ENCODE data around the gene MYRFL. TPM values are rescaled to one million over a fixed set of nuclear protein-coding genes. Genes with fewer than 3 reads are reported as not detected.
A peak's percentile ranks its signal among the peaks of the same experiment; 100 is the strongest.

Gene MYRFL
- total and polyA plus RNA-seq, 2 of the 8 experiments (the other 6 are each of a cell fraction or from before 2014, with no cell fraction given), result 1.1 to 2.0 TPM

DNA sequence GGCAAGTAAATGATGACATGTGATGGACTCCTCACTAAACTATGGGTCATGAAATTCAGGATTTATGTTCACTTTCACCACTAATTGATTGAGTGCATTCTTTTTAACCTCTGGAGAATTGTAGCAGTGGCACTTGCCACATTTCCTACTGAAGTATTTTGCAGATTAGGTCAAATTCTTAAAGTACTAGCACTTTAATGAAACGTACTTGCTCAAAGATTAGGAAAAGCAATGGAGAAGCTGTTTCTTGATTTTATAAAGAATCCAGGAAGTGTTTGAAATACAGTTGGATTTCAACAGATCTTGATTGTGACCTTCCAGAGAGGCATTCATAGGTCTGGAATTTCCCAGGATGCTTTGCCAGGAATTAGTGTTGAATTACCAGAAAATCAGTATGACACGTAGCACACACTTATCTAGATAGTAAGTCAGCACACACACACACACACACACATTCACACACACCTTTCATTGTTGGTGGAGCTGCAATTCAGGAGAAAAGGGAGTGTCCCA lies 162.6 kb downstream of the MYRFL start:
- Histone ChIP-seq H2AK5ac (ENCODE audit: low read depth, low read length) (no peak overlapping the region), H3K9ac (replicated peaks in 1 of 4; ENCODE audit: extremely low read depth in 1 of 4, low read depth in 3 of 4, low read length in 3 of 4) (no peak overlapping the region), H2BK12ac (ENCODE audit: low read depth, low read length) (no peak overlapping the region), H3K79me1 (ENCODE audit: low read depth, low read length) (no peaks in the 10 kb centered on the region), H3K4me1 (replicated peaks in 1 of 4; ENCODE audit: control insufficient read depth in 3 of 4, insufficient read depth in 4 of 4, low read length in 3 of 4) (no peaks in the 10 kb centered on the region), H3K4ac (replicated peaks; ENCODE audit: insufficient read length, low read depth, low read length) (no peak overlapping the region), H3K27me3 (replicated peaks in 1 of 4; ENCODE audit: control insufficient read depth in 3 of 4, extremely low read depth in 1 of 4, insufficient read depth in 3 of 4, low read length in 3 of 4) (no peaks in the 10 kb centered on the region; a peak in 1 of 7 replicates), H2AFZ (ENCODE audit: low read length) (0 out of 2 replicates have a peak overlapping the region, but pooled peaks have one; percentile 9), H3K18ac (ENCODE audit: extremely low read depth, low read length) (no peak overlapping the region), H4K91ac (replicated peaks; ENCODE audit: insufficient read length, low read length) (no peak overlapping the region), H3K56ac (replicated peaks; ENCODE audit: insufficient read length, low read depth, low read length) (no peak overlapping the region), H3K23ac (ENCODE audit: insufficient read length) (no peak overlapping the region), H2BK15ac (ENCODE audit: low read length) (no peak overlapping the region), H3K4me3 (ENCODE audit: extremely low read depth in 1 of 4, insufficient read depth in 2 of 4, low read depth in 3 of 4, low read length in 4 of 4) (no peak overlapping the region), H4K8ac (ENCODE audit: extremely low read depth, insufficient read depth, low read length) (no peak overlapping the region), H2BK20ac (ENCODE audit: low read length) (no peak overlapping the region), H2BK5ac (ENCODE audit: low read depth, low read length) (no peak overlapping the region), H3K36me3 (ENCODE audit: control insufficient read depth in 2 of 4, insufficient read depth in 4 of 4, low read length in 3 of 4) (no peaks in the 10 kb centered on the region), H3K9me3 (ENCODE audit: insufficient read depth in 2 of 2, low read depth in 1 of 2, low read length in 1 of 2) (peaks cover 0 to 4% of the 10 kb centered on the region in 2 experiments; a peak in 1 of 4 replicates), H2BK120ac (replicated peaks; ENCODE audit: low read depth, low read length) (no peak overlapping the region), H3K4me2 (ENCODE audit: insufficient read depth in 1 of 2, low read depth in 2 of 2, low read length in 2 of 2) (no peak overlapping the region), H4K5ac (ENCODE audit: insufficient read length, low read depth, low read length) (no peak overlapping the region), H3K27ac (ENCODE audit: low read depth, low read length) (no peak overlapping the region), H3K23me2 (ENCODE audit: low read depth, low read length) (no peaks in the 10 kb centered on the region), H3K14ac (ENCODE audit: insufficient read length) (no peak overlapping the region), H3K79me2 (ENCODE audit: control insufficient read depth in 1 of 2, insufficient read depth in 2 of 2, low read length in 2 of 2) (no peaks in the 10 kb centered on the region), H4K20me1 (replicated peaks in 1 of 2; ENCODE audit: control insufficient read depth in 1 of 2, insufficient read depth in 2 of 2, low read length in 2 of 2) (no peaks in the 10 kb centered on the region)
- POLR2A ChIA-PET (ENCODE audit: partially characterized antibody), result no interaction called here
- WGBS, 2 experiments (ENCODE audit: extremely low coverage in 1 of 2, insufficient coverage in 1 of 2, insufficient read length in 1 of 2, insufficient replicate concordance in 2 of 2, low coverage in 1 of 2, low lambda C conversion rate in 2 of 2, missing lambda C conversion rate in 1 of 2), result 80% methylated on average over 2 of the region's 2 CpGs; no CpG with 5 or more reads in 1 of the 2 experiments
- FAIRE-seq (no peak), DNase-seq (ENCODE audit: low read depth in 1 of 2, low spot score in 2 of 2) (no peak)
- TF ChIP-seq POLR2AphosphoS5 (IDR thresholded peaks at IDR 0.05; ENCODE audit: low read depth, low read length) (no peak), ZNF274 (IDR thresholded peaks at IDR 0.05; ENCODE audit: borderline replicate concordance, extremely low read depth, low read length) (no peak), GABPA (IDR thresholded peaks at IDR 0.05; ENCODE audit: borderline replicate concordance, insufficient read depth, low read length) (no peak), BCL11A (IDR thresholded peaks at IDR 0.05; ENCODE audit: low read depth in 2 of 2, low read length in 2 of 2) (no peak), HDAC2 (IDR thresholded peaks at IDR 0.05; ENCODE audit: borderline replicate concordance in 1 of 2, low read depth in 2 of 2, low read length in 2 of 2) (no peak), JUN (IDR thresholded peaks at IDR 0.05; ENCODE audit: low read depth, low read length) (no peak), PHF8 (conservative IDR thresholded peaks at IDR 0.05; ENCODE audit: low read depth, low read length) (no peak), GTF2F1 (IDR thresholded peaks at IDR 0.05; ENCODE audit: borderline replicate concordance, low read depth, low read length) (no peak)
- CTCF ChIA-PET (ENCODE audit: partially characterized antibody), result interaction anchor here (1.1 kb wide), 1 partner anchor 115 kb away, joined by 3 read pairs; no protein-coding TSS in a partner anchor
